HCT116 (cell line): Measurements from ENCODE around the gene ZNHIT1. TPM values are rescaled to one million over a fixed set of nuclear protein-coding genes. Genes with fewer than 3 reads are reported as not detected.
"Not testable (repeated sequence)": the region's sequence is repeated elsewhere in the genome, so short reads cannot be mapped to it uniquely, and the experiment has no call there.

Experiments
- ATAC-seq: fragments of 200-7000 bp; cut with Tn5 transposase; 2 replicates; pipeline ENCODE4 v1.9.1; 2020; ENCODE audit warnings: mild to moderate bottlenecking, moderate library complexity
- BruUV-seq: library from RNA; stranded (reverse); fragments of 400-500 nt; replicated peaks from 2 replicates; lab custom pipeline; 2021; lab: Mats Ljungman, UMichigan
- CTCF ChIA-PET: fragments of 300-600 bp; sonication (Branson Sonifier 250); formaldehyde crosslinking; loops from one replicate; lab custom pipeline; 2021; ENCODE audit warnings: antibody characterized with exemption; lab: Charles Lee
- POLR2A ChIA-PET: fragments of 300-600, 350-600 bp; sonication (Branson Sonifier 250); formaldehyde crosslinking; loops from one replicate; lab custom pipeline; 2021; ENCODE audit warnings: antibody characterized with exemption; lab: Charles Lee
- RAD21 ChIA-PET, 2 experiments: fragments of 300-600 bp; sonication (Branson Sonifier 250); formaldehyde crosslinking; loops; one replicate each; lab custom pipeline; 2023; ENCODE audit warnings: low total read pairs in 2 of 2; ENCODE audit not compliant: uncharacterized antibody in 2 of 2, unreplicated experiment in 2 of 2, low non-redundant PET in 1 of 2; lab: Charles Lee
- DNase-seq: peaks from one replicate; pipeline ENCODE4 v3.0.0-alpha.2; 2010; ENCODE audit warnings: low read depth, low spot score
- H2AFZ ChIP-seq: fragments of 200-600 bp; shearing (Covaris generic), sonication (generic); 2 replicates; pipeline ENCODE4 v1.6.1; 2017; ENCODE audit warnings: low read depth, mixed run types, mixed read lengths, antibody characterized with exemption, low read length; ENCODE audit not compliant: poor library complexity, severe bottlenecking
- H3K27ac ChIP-seq: 2 replicates; pipeline ENCODE4 v1.5.1; 2012; ENCODE audit warnings: low read depth, low read length
- H3K27me3 ChIP-seq: fragments of 200-600 bp; sonication (generic); 2 replicates; pipeline ENCODE4 v1.6.1; 2016; ENCODE audit warnings: mixed run types, low read length, mixed read lengths; ENCODE audit not compliant: insufficient read depth
- H3K36me3 ChIP-seq, 2 experiments: fragments of 200-500 bp in 1 of 2; fragments of 200-600 bp in 1 of 2; sonication (Bioruptor generic) in 1 of 2; sonication (generic) in 1 of 2; 2 replicates each; pipeline versions ENCODE4 v1.5.1 to v1.6.1; 2014 to 2016; ENCODE audit warnings: low read length in 2 of 2, inconsistent platforms in 1 of 2, mixed read lengths in 1 of 2, mixed run types in 1 of 2; ENCODE audit not compliant: insufficient read depth in 2 of 2, control insufficient read depth in 1 of 2
- H3K4me1 ChIP-seq, 2 experiments: fragments of 200-600 bp in 1 of 2; sonication (generic) in 1 of 2; 2 replicates each; pipeline versions ENCODE4 v1.5.1 to v1.6.1; 2012 to 2017; ENCODE audit warnings: low read length in 2 of 2, inconsistent platforms in 1 of 2, mild to moderate bottlenecking in 1 of 2, mixed read lengths in 1 of 2, mixed run types in 1 of 2, moderate library complexity in 1 of 2; ENCODE audit not compliant: insufficient read depth in 2 of 2, control insufficient read depth in 1 of 2
- H3K4me2 ChIP-seq: fragments of 200-600 bp; sonication (generic); 2 replicates; pipeline ENCODE4 v1.6.1; 2017; ENCODE audit warnings: mixed run types, low read length, mixed read lengths
- H3K4me3 ChIP-seq, 2 experiments: fragments of 200-600 bp in 1 of 2; sonication (generic) in 1 of 2; replicated peaks in 1 of 2; 2 replicates each; pipeline ENCODE4 v1.5.1; 2011 to 2016; ENCODE audit warnings: low read length in 2 of 2, control low read depth in 1 of 2, low read depth in 1 of 2, mild to moderate bottlenecking in 1 of 2, mixed read lengths in 1 of 2, mixed run types in 1 of 2
- H3K79me2 ChIP-seq: fragments of 200-600 bp; sonication (generic); 2 replicates; pipeline ENCODE4 v1.6.1; 2017; ENCODE audit warnings: mild to moderate bottlenecking, mixed run types, low read length, moderate library complexity, mixed read lengths; ENCODE audit not compliant: insufficient read depth
- H3K9ac ChIP-seq: fragments of 200-600 bp; sonication (generic); 2 replicates; pipeline ENCODE4 v1.6.1; 2016; ENCODE audit warnings: low read length, mixed read lengths
- H3K9me2 ChIP-seq: fragments of 200-600 bp; sonication (generic), shearing (Covaris generic); 2 replicates; pipeline ENCODE4 v1.6.1; 2017; ENCODE audit warnings: mixed run types, mild to moderate bottlenecking, moderate library complexity; ENCODE audit not compliant: insufficient read depth
- H3K9me3 ChIP-seq, 2 experiments: fragments of 200-500 bp in 1 of 2; fragments of 200-600 bp in 1 of 2; sonication (Bioruptor generic) in 1 of 2; sonication (generic) in 1 of 2; 2 replicates each; pipeline ENCODE4 v1.6.1; 2014 to 2017; ENCODE audit warnings: low read length in 2 of 2, mixed read lengths in 2 of 2, inconsistent platforms in 1 of 2, low read depth in 1 of 2, mild to moderate bottlenecking in 1 of 2, mixed run types in 1 of 2, moderate library complexity in 1 of 2; ENCODE audit not compliant: control insufficient read depth in 1 of 2, insufficient read depth in 1 of 2
- H4K20me1 ChIP-seq: fragments of 200-600 bp; sonication (generic), shearing (Covaris generic); 2 replicates; pipeline ENCODE4 v1.6.1; 2017; ENCODE audit warnings: mixed run types, mild to moderate bottlenecking, moderate library complexity; ENCODE audit not compliant: insufficient read depth
- CBX3 ChIP-seq: IDR thresholded peaks from 2 replicates; pipeline ENCODE4 v1.6.1; 2012; ENCODE audit warnings: low read depth
- intact Hi-C: fragments of 100-400 bp; cut with micrococcal nuclease; formaldehyde crosslinking; loops from 2 replicates; pipeline ENCODE4 v1.10.0; 2022
- total RNA-seq: library from RNA; stranded (reverse); gene quantifications from one replicate; pipeline ENCODE4 v1.2.1, GENCODE V29; 2021; ENCODE audit not compliant: unreplicated experiment
- TF ChIP-seq, protein P1 (sequence below): IDR thresholded peaks from 2 replicates; pipeline ENCODE4 v1.6.1; 2012; ENCODE audit warnings: low read depth

Gene ZNHIT1
- total RNA-seq, 1 experiment from 2014 or later: 69.4 TPM

DNA sequence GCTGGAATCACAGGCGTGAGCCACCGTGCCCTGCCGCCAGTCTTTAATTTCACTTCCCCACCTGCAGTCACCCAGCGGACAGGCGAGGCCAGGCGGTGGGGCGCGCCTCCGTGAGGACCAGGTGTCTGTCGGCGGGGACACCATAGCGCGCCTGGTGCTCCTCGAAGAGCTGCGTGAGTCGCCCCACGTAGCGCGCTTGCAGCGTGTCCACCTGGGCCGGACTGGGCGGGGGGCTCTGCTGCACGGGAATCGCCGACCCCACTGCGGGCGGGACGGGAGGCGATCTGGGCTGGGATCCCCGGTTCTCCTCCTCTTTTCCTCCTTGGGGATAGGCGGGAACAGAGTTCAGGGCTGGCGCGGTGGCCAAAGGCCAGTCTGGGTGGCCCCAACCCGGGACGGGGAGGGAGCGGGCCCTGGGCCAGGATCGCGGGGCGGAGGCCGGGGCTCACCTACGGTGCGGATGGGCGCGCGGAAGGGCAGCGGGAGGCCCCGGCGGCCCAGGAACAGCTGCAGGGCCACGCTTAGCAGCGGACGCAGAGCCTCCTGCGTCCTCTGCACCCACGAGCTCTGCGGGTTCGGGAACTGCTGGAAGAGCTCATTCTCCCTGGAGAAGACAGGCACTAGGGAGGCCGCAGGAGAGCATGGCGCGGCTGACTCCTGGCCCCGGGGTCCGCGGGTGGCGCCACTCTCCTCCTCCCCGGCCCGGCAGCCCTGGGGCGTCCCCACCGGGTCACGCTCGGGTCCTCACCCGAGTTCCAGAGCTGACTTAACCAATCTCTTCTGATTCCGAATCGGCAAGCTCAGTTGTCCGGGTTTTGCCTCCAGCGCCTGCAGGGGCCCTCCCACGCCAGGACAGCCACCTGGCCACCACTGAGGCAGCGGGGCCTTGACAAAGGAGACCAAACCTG, 16.0 kb upstream of the ZNHIT1 start:
- H3K4me3 ChIP-seq: no peak overlapping the region
- no peak overlapping the region for H3K4me2 ChIP-seq
- no peaks in the 10 kb centered on the region for H3K36me3 ChIP-seq
- peaks cover 0 to 8% of the 10 kb centered on the region in 2 experiments; a peak in 3 of 4 replicates for H3K4me1 ChIP-seq
- ChIA-PET CTCF (interaction anchor here (2.3 kb wide), 1 partner anchor 10 kb away, joined by 13 read pairs; no protein-coding TSS in a partner anchor), RAD21 (no interaction called here), POLR2A (no interaction called here)
- H3K27ac ChIP-seq: no peak overlapping the region
- no peak overlapping the region for H2AFZ ChIP-seq
- no peaks in the 10 kb centered on the region for H3K27me3 ChIP-seq
- intact Hi-C loops: no loop called here
- BruUV-seq: no TSS peak
- no peaks in the 10 kb centered on the region for H4K20me1 ChIP-seq
- no peaks in the 10 kb centered on the region for H3K9me3 ChIP-seq
- H3K79me2 ChIP-seq: no peaks in the 10 kb centered on the region
- no peaks in the 10 kb centered on the region for H3K9me2 ChIP-seq
- TF ChIP-seq, protein P1, sequence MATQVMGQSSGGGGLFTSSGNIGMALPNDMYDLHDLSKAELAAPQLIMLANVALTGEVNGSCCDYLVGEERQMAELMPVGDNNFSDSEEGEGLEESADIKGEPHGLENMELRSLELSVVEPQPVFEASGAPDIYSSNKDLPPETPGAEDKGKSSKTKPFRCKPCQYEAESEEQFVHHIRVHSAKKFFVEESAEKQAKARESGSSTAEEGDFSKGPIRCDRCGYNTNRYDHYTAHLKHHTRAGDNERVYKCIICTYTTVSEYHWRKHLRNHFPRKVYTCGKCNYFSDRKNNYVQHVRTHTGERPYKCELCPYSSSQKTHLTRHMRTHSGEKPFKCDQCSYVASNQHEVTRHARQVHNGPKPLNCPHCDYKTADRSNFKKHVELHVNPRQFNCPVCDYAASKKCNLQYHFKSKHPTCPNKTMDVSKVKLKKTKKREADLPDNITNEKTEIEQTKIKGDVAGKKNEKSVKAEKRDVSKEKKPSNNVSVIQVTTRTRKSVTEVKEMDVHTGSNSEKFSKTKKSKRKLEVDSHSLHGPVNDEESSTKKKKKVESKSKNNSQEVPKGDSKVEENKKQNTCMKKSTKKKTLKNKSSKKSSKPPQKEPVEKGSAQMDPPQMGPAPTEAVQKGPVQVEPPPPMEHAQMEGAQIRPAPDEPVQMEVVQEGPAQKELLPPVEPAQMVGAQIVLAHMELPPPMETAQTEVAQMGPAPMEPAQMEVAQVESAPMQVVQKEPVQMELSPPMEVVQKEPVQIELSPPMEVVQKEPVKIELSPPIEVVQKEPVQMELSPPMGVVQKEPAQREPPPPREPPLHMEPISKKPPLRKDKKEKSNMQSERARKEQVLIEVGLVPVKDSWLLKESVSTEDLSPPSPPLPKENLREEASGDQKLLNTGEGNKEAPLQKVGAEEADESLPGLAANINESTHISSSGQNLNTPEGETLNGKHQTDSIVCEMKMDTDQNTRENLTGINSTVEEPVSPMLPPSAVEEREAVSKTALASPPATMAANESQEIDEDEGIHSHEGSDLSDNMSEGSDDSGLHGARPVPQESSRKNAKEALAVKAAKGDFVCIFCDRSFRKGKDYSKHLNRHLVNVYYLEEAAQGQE: no peak
- H3K9ac ChIP-seq: no peak overlapping the region
- DNase-seq (no peak), ATAC-seq (no peak)

DNA sequence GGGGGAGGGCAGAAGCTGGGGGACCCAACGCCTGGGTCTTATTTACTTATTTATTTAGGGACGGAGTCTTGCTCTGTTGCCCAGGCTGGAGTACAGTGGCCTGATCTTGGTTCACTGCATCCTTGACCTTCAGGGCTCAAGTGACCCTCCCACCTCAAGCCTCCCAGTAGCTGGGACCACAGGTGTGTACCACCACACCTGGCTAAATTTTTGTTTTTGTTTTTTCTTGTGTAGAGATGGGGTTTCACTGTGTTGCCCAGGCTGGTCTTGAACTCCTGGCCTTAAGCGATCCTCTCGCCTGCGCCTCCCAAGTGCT, 15.4 kb upstream of the ZNHIT1 start:
- CTCF ChIA-PET: interaction anchor here (2.3 kb wide), 1 partner anchor 10 kb away, joined by 13 read pairs; no protein-coding TSS in a partner anchor

GRCh38 chr7:101203740-101204738, 13.9 kb upstream of the ZNHIT1 start:
- H3K36me3 ChIP-seq, H3K27ac ChIP-seq, H3K4me1 ChIP-seq, H3K79me2 ChIP-seq, DNase-seq, H3K9me2 ChIP-seq, POLR2A ChIA-PET, H3K27me3 ChIP-seq, H3K4me2 ChIP-seq, H3K9me3 ChIP-seq, H3K9ac ChIP-seq, H2AFZ ChIP-seq, ATAC-seq, intact Hi-C loops, H3K4me3 ChIP-seq, BruUV-seq, H4K20me1 ChIP-seq, RAD21 ChIA-PET: not testable (repeated sequence)
- CTCF ChIA-PET: interaction anchor here (2.3 kb wide), 1 partner anchor 12 kb away, joined by 13 read pairs; no protein-coding TSS in a partner anchor

More for the DNA sequence above, 15.4 kb upstream of the ZNHIT1 start:
- BruUV-seq: no TSS peak
- no peak for DNase-seq
- H3K9me3 ChIP-seq: no peaks in the 10 kb centered on the region
- intact Hi-C loops: no loop called here
- ATAC-seq: no peak
- ChIA-PET RAD21 (no interaction called here), POLR2A (no interaction called here)
- H3K4me1 ChIP-seq: peaks cover 0 to 8% of the 10 kb centered on the region in 2 experiments; a peak in 3 of 4 replicates
- H3K27me3 ChIP-seq: no peaks in the 10 kb centered on the region
- no peaks in the 10 kb centered on the region for H3K79me2 ChIP-seq
- no peak overlapping the region for H2AFZ ChIP-seq
- TF ChIP-seq CBX3: no peak
- no peak overlapping the region for H3K27ac ChIP-seq
- no peaks in the 10 kb centered on the region for H4K20me1 ChIP-seq
- H3K4me3 ChIP-seq: no peak overlapping the region
- H3K4me2 ChIP-seq: no peak overlapping the region
- H3K9ac ChIP-seq: no peak overlapping the region
- no peaks in the 10 kb centered on the region for H3K36me3 ChIP-seq
- no peaks in the 10 kb centered on the region for H3K9me2 ChIP-seq
